Measurements from ENCODE around the gene LAMB3.

DNA sequence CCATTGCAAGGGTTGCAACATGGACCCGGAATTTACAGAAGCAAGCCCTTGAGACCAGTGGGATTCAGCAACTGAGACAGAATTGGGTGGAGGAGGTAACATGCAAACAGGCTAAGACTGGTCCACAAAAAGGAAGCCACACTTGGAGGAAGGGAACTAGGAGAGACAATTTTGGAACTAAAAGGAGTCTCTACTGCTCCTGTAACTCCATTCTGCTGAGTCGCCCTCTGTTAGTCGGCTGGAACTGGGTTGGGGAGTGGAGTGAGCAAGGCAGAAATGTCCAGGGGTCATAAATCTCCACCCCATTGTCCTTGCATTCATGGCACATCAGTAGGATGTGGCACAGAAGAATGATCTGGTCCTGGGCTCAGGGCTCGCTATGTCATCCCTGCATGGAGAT lies 5.1 kb downstream of the LAMB3 start:
- TF ChIP-seq EZH2phosphoT487 (IDR thresholded peaks at IDR 0.05; ENCODE audit: borderline replicate concordance, low read length), result no peak
- TF ChIP-seq, protein P1, sequence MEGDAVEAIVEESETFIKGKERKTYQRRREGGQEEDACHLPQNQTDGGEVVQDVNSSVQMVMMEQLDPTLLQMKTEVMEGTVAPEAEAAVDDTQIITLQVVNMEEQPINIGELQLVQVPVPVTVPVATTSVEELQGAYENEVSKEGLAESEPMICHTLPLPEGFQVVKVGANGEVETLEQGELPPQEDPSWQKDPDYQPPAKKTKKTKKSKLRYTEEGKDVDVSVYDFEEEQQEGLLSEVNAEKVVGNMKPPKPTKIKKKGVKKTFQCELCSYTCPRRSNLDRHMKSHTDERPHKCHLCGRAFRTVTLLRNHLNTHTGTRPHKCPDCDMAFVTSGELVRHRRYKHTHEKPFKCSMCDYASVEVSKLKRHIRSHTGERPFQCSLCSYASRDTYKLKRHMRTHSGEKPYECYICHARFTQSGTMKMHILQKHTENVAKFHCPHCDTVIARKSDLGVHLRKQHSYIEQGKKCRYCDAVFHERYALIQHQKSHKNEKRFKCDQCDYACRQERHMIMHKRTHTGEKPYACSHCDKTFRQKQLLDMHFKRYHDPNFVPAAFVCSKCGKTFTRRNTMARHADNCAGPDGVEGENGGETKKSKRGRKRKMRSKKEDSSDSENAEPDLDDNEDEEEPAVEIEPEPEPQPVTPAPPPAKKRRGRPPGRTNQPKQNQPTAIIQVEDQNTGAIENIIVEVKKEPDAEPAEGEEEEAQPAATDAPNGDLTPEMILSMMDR (conservative IDR thresholded peaks at IDR 0.05; ENCODE audit: low read depth, low read length), result no peak

Measured in PC-3 (cell line).